OCI-LY1 (cell line): ENCODE results near the gene PAX5.
"Not testable (repeated sequence)": the region's sequence is repeated elsewhere in the genome, so short reads cannot be mapped to it uniquely, and the experiment has no call there.

Experiments used
- H2AFZ ChIP-seq: fragments of 200-600 bp; sonication (generic), shearing (Covaris generic); 2 replicates; pipeline ENCODE4 v1.6.0; 2014; ENCODE audit warnings: antibody characterized with exemption, mild to moderate bottlenecking, low read length
- H3F3A ChIP-seq: fragments of 200-600 bp; sonication (generic), shearing (Covaris generic); 2 replicates; pipeline ENCODE4 v1.6.0; 2014; ENCODE audit warnings: mild to moderate bottlenecking, antibody characterized with exemption, low read length, moderate library complexity; ENCODE audit not compliant: insufficient read depth
- H3K27ac ChIP-seq: fragments of 200-600 bp; sonication (generic); 2 replicates; pipeline ENCODE4 v1.5.1; 2014; ENCODE audit warnings: low read length, mixed run types, mild to moderate bottlenecking, low read depth; ENCODE audit not compliant: poor library complexity, severe bottlenecking
- H3K27me3 ChIP-seq: fragments of 200-600 bp; sonication (generic); 2 replicates; pipeline ENCODE4 v1.6.0; 2014; ENCODE audit warnings: antibody characterized with exemption, mild to moderate bottlenecking, low read length, moderate library complexity; ENCODE audit not compliant: insufficient read depth
- H3K36me3 ChIP-seq: fragments of 200-600 bp; sonication (generic); 2 replicates; pipeline ENCODE4 v1.6.1; 2014; ENCODE audit warnings: mild to moderate bottlenecking, antibody characterized with exemption, low read length, moderate library complexity, mixed read lengths; ENCODE audit not compliant: insufficient read depth
- H3K4me1 ChIP-seq: fragments of 200-600 bp; sonication (generic); 2 replicates; pipeline ENCODE4 v1.5.1; 2014; ENCODE audit warnings: mild to moderate bottlenecking, low read length, moderate library complexity; ENCODE audit not compliant: insufficient read depth, severe bottlenecking
- H3K4me2 ChIP-seq: fragments of 200-600 bp; sonication (generic), shearing (Covaris generic); 2 replicates; pipeline ENCODE4 v1.6.1; 2014; ENCODE audit warnings: low read length
- H3K4me3 ChIP-seq: fragments of 200-600 bp; sonication (generic); 2 replicates; pipeline ENCODE4 v1.5.1; 2014; ENCODE audit warnings: low read length, low read depth, mild to moderate bottlenecking, mixed read lengths; ENCODE audit not compliant: poor library complexity, severe bottlenecking
- H3K79me2 ChIP-seq: fragments of 200-600 bp; shearing (Covaris generic); 2 replicates; pipeline ENCODE4 v1.6.1; 2016; ENCODE audit warnings: mixed run types, low read length, mixed read lengths; ENCODE audit not compliant: insufficient read depth
- H3K9ac ChIP-seq: fragments of 200-600 bp; sonication (generic), shearing (Covaris generic); 2 replicates; pipeline ENCODE4 v1.6.1; 2014; ENCODE audit warnings: mild to moderate bottlenecking, low read length, mixed read lengths
- H3K9me2 ChIP-seq: fragments of 200-600 bp; sonication (generic), shearing (Covaris generic); 2 replicates; pipeline ENCODE4 v1.6.1; 2014; ENCODE audit warnings: low read depth, mild to moderate bottlenecking, low read length, mixed read lengths
- H3K9me3 ChIP-seq: fragments of 200-600 bp; shearing (Covaris generic); 2 replicates; pipeline ENCODE4 v1.6.1; 2014; ENCODE audit warnings: low read length, mixed read lengths
- H4K20me1 ChIP-seq: fragments of 200-600 bp; sonication (generic), shearing (Covaris generic); 2 replicates; pipeline ENCODE4 v1.6.0; 2016; ENCODE audit warnings: mild to moderate bottlenecking, low read length; ENCODE audit not compliant: insufficient read depth
- EZH2 ChIP-seq: fragments of 200-600 bp; sonication (generic), shearing (Covaris generic); IDR thresholded peaks from 2 replicates; pipeline ENCODE4 v1.8.0; 2017; ENCODE audit warnings: borderline replicate concordance, mixed run types, mild to moderate bottlenecking, antibody characterized with exemption, low read length, moderate library complexity, mixed read lengths
- TF ChIP-seq, protein P1 (sequence below): fragments of 200-600 bp; sonication (generic), shearing (Covaris generic); IDR thresholded peaks from 2 replicates; pipeline ENCODE4 v1.5.1; 2017; ENCODE audit warnings: mild to moderate bottlenecking, antibody characterized with exemption, low read length, moderate library complexity, mixed read lengths

The PAX5 gene

DNA sequence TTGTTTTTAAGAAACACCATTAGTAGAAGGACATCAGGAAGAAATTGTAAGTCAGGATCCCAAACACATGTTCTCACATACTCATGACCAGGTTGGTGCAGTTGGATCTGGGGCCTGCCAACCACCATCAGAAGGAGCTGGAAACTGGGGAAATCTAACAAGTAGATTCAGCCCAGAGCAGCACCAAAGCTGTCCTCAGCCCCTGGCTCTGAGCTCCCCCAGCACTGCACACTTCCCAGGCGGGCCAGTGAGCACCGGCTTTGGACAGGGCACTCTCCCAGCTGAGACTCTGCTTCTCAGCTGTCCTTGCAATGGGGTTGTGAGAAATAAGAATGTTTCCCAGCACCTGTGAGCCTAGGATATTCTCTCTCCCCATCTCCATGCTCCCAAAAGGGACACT lies 162.5 kb downstream of the PAX5 start:
- Histone ChIP-seq H3K27me3 (no peaks in the 10 kb centered on the region), H2AFZ (no peak overlapping the region), H3K9ac (no peak overlapping the region), H3K9me2 (no peaks in the 10 kb centered on the region), H3K4me1 (peaks cover 21% of the 10 kb centered on the region), H3K36me3 (peaks cover 47% of the 10 kb centered on the region; the same call in 1 of the 2 replicates), H4K20me1 (no peaks in the 10 kb centered on the region), H3K27ac (no peak overlapping the region), H3K4me2 (no peak overlapping the region), H3K9me3 (no peaks in the 10 kb centered on the region), H3K4me3 (no peak overlapping the region), H3K79me2 (no peaks in the 10 kb centered on the region), H3F3A (no peaks in the 10 kb centered on the region)
- TF ChIP-seq EZH2 = no peak
- TF ChIP-seq, protein P1, sequence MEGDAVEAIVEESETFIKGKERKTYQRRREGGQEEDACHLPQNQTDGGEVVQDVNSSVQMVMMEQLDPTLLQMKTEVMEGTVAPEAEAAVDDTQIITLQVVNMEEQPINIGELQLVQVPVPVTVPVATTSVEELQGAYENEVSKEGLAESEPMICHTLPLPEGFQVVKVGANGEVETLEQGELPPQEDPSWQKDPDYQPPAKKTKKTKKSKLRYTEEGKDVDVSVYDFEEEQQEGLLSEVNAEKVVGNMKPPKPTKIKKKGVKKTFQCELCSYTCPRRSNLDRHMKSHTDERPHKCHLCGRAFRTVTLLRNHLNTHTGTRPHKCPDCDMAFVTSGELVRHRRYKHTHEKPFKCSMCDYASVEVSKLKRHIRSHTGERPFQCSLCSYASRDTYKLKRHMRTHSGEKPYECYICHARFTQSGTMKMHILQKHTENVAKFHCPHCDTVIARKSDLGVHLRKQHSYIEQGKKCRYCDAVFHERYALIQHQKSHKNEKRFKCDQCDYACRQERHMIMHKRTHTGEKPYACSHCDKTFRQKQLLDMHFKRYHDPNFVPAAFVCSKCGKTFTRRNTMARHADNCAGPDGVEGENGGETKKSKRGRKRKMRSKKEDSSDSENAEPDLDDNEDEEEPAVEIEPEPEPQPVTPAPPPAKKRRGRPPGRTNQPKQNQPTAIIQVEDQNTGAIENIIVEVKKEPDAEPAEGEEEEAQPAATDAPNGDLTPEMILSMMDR = no peak

DNA sequence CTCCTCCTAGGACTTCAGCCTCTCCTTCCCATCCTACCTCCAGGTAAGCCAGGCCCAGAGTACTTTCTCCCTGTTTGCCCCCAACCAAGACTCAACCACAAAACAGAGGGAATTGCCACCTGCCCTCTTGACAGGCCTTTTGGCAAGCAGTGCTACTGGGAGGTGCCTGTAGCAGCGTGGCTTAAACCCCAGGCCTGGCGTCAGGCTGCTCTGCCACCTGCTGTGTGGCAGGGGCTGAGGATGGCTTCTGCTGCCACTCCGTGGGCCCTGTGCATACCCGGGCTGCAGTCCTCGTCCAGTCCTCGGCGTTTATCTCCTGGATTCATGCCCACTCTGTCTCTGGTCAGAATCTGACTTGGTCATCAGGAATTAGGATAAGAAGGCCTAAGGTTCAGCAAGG lies 163.1 kb downstream of the PAX5 start:
- Histone ChIP-seq H3K4me3 (no peak overlapping the region), H3K27me3 (no peaks in the 10 kb centered on the region), H3F3A (no peaks in the 10 kb centered on the region), H3K9me2 (no peaks in the 10 kb centered on the region), H3K9me3 (no peaks in the 10 kb centered on the region), H3K27ac (no peak overlapping the region), H3K4me2 (no peak overlapping the region), H3K9ac (no peak overlapping the region), H3K36me3 (peaks cover 47% of the 10 kb centered on the region; the same call in 1 of the 2 replicates), H4K20me1 (no peaks in the 10 kb centered on the region), H3K4me1 (peaks cover 21% of the 10 kb centered on the region), H2AFZ (no peak overlapping the region), H3K79me2 (no peaks in the 10 kb centered on the region)
- TF ChIP-seq EZH2 = no peak
- TF ChIP-seq, protein P1 = no peak

DNA sequence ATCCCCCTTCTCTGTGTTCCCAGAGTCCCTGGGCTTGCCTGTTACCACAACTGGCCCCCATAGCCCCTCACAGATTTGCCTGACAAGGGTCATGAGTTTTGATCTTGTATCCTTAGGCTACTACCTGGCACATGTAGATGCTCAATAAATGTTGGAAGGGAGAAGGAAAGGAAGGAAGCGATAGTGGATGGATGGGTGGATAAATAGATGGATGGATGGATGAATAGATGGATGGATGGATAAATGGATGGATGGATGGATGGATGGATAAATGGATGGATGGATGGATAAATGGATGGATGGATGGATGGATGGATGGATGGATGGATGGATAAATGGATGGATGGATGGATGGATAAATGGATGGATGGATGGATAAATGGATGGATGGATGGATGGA lies 164.5 kb downstream of the PAX5 start:
- not testable (repeated sequence) for H3K4me2 ChIP-seq, H2AFZ ChIP-seq, H3K27me3 ChIP-seq, H3K9me2 ChIP-seq, H4K20me1 ChIP-seq, H3F3A ChIP-seq, H3K27ac ChIP-seq, H3K79me2 ChIP-seq, H3K9ac ChIP-seq, H3K9me3 ChIP-seq, H3K4me3 ChIP-seq
- Histone ChIP-seq H3K36me3 (peaks cover 40% of the 10 kb centered on the region; the same call in 1 of the 2 replicates), H3K4me1 (peaks cover 30% of the 10 kb centered on the region)

DNA sequence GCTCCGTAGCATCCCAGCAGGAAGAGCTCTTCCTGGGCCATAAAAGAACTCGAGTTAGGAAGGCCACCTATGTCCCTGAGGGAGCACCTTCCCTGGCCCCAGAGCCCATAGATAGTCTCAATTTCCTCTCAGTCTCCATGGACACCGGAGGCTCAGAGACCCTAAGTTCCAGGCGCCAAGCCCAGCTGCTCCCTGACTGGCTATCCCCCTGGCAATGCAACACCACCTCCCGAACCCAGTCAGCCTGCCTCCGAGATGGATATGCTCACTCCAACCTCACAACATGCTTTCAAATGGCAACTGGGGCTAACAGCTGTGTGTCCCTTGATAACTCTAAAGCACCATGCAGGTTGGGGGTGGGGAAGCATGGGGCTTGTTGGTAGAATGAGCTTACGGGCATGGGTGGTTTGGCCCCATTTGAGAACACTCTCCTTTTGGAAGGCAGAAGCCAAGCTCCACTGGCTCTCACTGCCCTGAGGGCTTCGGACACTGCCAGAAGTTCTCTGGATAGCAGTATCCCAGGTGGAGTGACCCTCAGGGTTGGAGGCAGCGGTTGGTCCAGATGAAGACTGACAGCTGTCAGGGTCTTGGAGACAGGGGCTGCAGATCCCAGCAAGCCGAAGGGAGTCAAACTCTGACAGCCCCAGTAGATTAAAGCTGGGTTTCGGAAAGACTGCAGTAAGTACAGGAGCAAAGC lies 165.3 kb downstream of the PAX5 start:
- no peaks in the 10 kb centered on the region for H3K79me2 ChIP-seq
- no peak overlapping the region for H3K9ac ChIP-seq
- no peak overlapping the region for H3K27ac ChIP-seq
- H3K9me3 ChIP-seq = no peaks in the 10 kb centered on the region
- no peaks in the 10 kb centered on the region for H3K9me2 ChIP-seq
- no peak overlapping the region for H2AFZ ChIP-seq
- peaks cover 35% of the 10 kb centered on the region for H3K4me1 ChIP-seq
- H3K4me2 ChIP-seq = no peak overlapping the region
- peaks cover 36% of the 10 kb centered on the region; the same call in 1 of the 2 replicates for H3K36me3 ChIP-seq
- no peaks in the 10 kb centered on the region for H3F3A ChIP-seq
- TF ChIP-seq, protein P1 = no peak
- no peak for TF ChIP-seq EZH2
- no peaks in the 10 kb centered on the region for H4K20me1 ChIP-seq
- no peak overlapping the region for H3K4me3 ChIP-seq
- no peaks in the 10 kb centered on the region for H3K27me3 ChIP-seq
